Pancreas (tissue), 10 donors: ENCODE measurements around the gene UBR7. TPM values are rescaled to one million over a fixed set of nuclear protein-coding genes. Genes with fewer than 3 reads are reported as not detected.

Experiments
- ATAC-seq, 4 donors: fragments of 200-7000 bp; cut with Tn5 transposase; one replicate each; pipeline versions ENCODE4 v1.8.0 to v1.9.1; 2020; ENCODE audit warnings: mild to moderate bottlenecking in 4 of 4, moderate library complexity in 4 of 4
- DNase-seq, 6 donors: peaks; one replicate each; pipeline ENCODE4 v3.0.0-alpha.2; 2020
- FAIRE-seq: peaks from 2 replicates; lab custom pipeline; 2012; peaks lifted over from hg19 to GRCh38; lab: Jason Lieb, UNC
- H3K27ac ChIP-seq, 4 donors: fragments of 200-600 bp; sonication (generic); 1 replicate in 3 of 4; 2 replicates in 1 of 4; pipeline versions ENCODE4 v1.5.0 to v1.8.0; 2020
- H3K27me3 ChIP-seq, 4 donors: fragments of 200-600 bp; one replicate each; pipeline ENCODE4 v1.8.0; 2021
- H3K36me3 ChIP-seq, 3 donors: fragments of 200-600 bp; sonication (generic) in 1 of 3; one replicate each; pipeline versions ENCODE4 v1.5.0 to v1.8.0; 2020 to 2021
- H3K4me1 ChIP-seq, 3 donors: fragments of 200-600 bp; one replicate each; pipeline ENCODE4 v1.8.0; 2021
- H3K4me3 ChIP-seq, 4 donors: fragments of 200-600 bp; sonication (generic) in 2 of 4; one replicate each; pipeline versions ENCODE4 v1.5.0 to v1.8.0; 2020 to 2021
- H3K9me3 ChIP-seq, 4 donors: fragments of 200-600 bp; one replicate each; pipeline ENCODE4 v1.8.0; 2021
- WGBS, 2 donors: extraction: QIAGEN DNeasy Blood & Tissue Kit; methylation state at CpG; one replicate each; pipeline ENCODE4 v1.1.7; 2013; 5-methylcytosine and 5-hydroxymethylcytosine counted together
- intact Hi-C, 3 donors: fragments of 100-400 bp; cut with DNase I; formaldehyde crosslinking; loops; one replicate each; pipeline versions ENCODE4 v1.11.1 to v1.14.2; 2022
- polyA plus RNA-seq, 2 donors: library from polyadenylated mRNA; stranded (reverse); fragments of 200-250 nt; gene quantifications; one replicate each; pipeline ENCODE4 v1.2.3, GENCODE V29; 2013
- total RNA-seq, 6 donors: library from RNA; stranded (reverse); fragmentation: NEBNext Ultra II Directional in 4 of 6; extraction: Animal tissue kit (Norgen Biotek cat#: 25700) in 4 of 6; gene quantifications; one replicate each; pipeline versions ENCODE4 v1.2.1 to v1.2.4, GENCODE V29; 2021 to 2023
- TF ChIP-seq, protein P1 (sequence below), 4 donors: fragments of 200-600 bp; sonication (generic) in 3 of 4; IDR thresholded peaks; one replicate each; pipeline versions ENCODE4 v1.5.0 to v1.8.0; 2021; ENCODE audit warnings: antibody characterized with exemption in 4 of 4
- donor health status: healthy with polysubstance abuse.
- donor health status: DM: no; HTN: no; CAD: no; lungs with moderate emphysema.
- donor health status: DM: no; HTN: no; CAD: no.
- donor health status: control.
- donor health status: control.
- donor health status: Bipolar disorder and iron deficiency.
- donor health status: DM: yes; HTN: yes; CAD: no.
- donor health status: DM: no; HTN: no; CAD: no.
- donor health status: DM: no; HTN: no; CAD: no.
- donor health status: DM: yes; HTN: yes; CAD: no.

UBR7 gene
- total and polyA plus RNA-seq, 8 donors = 5.5 to 17.6 (median 11.9) TPM

DNA sequence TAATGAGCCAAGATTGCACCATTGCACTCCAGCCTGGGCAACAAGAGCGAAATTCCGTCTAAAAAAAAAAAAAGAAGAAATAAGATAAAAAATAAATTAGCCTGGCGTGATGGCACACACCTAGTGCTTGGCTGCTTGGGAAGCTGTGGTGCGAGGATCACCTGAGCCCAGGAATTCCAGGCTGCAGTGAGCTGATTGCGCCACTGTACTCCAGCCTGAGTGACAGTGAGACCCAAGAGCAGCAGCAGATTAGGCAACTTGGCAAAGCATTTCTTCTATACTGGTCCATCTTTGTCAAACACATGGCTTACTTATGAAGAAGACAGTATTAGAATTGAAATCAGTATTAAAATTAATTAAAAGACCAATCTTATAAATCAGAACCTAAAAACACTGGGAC lies 6.5 kb upstream of the UBR7 start:
- FAIRE-seq (no peak), DNase-seq (no peak), ATAC-seq (no peak)
- H3K9me3 ChIP-seq = no peaks in the 10 kb centered on the region
- H3K4me3 ChIP-seq = no peak overlapping the region
- intact Hi-C loops = no loop called here
- H3K4me1 ChIP-seq = peaks cover 0 to 4% (median 1%) of the 10 kb centered on the region in 3 donors
- WGBS, 2 donors = 87 to 90% methylated on average over 5 of the region's 5 CpGs
- H3K27ac ChIP-seq = no peak overlapping the region
- TF ChIP-seq, protein P1, sequence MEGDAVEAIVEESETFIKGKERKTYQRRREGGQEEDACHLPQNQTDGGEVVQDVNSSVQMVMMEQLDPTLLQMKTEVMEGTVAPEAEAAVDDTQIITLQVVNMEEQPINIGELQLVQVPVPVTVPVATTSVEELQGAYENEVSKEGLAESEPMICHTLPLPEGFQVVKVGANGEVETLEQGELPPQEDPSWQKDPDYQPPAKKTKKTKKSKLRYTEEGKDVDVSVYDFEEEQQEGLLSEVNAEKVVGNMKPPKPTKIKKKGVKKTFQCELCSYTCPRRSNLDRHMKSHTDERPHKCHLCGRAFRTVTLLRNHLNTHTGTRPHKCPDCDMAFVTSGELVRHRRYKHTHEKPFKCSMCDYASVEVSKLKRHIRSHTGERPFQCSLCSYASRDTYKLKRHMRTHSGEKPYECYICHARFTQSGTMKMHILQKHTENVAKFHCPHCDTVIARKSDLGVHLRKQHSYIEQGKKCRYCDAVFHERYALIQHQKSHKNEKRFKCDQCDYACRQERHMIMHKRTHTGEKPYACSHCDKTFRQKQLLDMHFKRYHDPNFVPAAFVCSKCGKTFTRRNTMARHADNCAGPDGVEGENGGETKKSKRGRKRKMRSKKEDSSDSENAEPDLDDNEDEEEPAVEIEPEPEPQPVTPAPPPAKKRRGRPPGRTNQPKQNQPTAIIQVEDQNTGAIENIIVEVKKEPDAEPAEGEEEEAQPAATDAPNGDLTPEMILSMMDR (IDR thresholded peaks at IDR 0.05) = no peak
- no peaks in the 10 kb centered on the region for H3K36me3 ChIP-seq
- H3K27me3 ChIP-seq = no peaks in the 10 kb centered on the region

DNA sequence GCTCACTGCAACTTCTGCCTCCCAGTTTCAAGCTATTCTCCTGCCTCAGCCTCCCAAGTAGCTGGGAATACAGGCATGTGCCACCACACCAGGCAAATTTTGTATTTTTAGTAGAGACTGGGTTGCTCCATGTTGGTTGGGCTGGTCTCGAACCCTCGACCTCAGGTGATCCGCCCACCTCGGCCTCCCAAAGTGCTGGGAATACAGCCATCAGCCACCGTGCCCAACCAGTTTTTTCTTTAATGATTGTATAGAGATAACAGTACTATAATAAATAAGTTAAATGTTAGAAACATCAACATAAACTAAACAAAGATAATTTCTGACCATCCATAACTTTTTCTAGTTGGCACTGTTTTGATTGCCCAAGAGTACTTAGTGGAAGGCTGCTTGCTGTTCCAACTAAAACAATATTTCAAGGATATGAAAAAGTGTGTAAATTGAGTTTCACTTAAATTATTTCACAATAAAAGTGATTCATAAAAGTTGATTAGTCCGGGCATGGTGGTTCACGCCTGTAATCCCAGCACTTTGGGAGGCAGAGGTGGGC lies 5.8 kb upstream of the UBR7 start:
- FAIRE-seq = no peak
- DNase-seq = no peak
- no peaks in the 10 kb centered on the region for H3K36me3 ChIP-seq
- TF ChIP-seq, protein P1 (IDR thresholded peaks at IDR 0.05) = no peak
- H3K9me3 ChIP-seq = no peaks in the 10 kb centered on the region
- WGBS, 2 donors = 50 to 60% methylated on average over 7 of the region's 7 CpGs
- intact Hi-C loops = no loop called here
- peak in 1 of 4 donors; percentile 38 for ATAC-seq
- peaks cover 0 to 8% (median 8%) of the 10 kb centered on the region in 3 donors for H3K4me1 ChIP-seq
- H3K27ac ChIP-seq = no peak overlapping the region
- H3K4me3 ChIP-seq = no peak overlapping the region
- H3K27me3 ChIP-seq = no peaks in the 10 kb centered on the region

DNA sequence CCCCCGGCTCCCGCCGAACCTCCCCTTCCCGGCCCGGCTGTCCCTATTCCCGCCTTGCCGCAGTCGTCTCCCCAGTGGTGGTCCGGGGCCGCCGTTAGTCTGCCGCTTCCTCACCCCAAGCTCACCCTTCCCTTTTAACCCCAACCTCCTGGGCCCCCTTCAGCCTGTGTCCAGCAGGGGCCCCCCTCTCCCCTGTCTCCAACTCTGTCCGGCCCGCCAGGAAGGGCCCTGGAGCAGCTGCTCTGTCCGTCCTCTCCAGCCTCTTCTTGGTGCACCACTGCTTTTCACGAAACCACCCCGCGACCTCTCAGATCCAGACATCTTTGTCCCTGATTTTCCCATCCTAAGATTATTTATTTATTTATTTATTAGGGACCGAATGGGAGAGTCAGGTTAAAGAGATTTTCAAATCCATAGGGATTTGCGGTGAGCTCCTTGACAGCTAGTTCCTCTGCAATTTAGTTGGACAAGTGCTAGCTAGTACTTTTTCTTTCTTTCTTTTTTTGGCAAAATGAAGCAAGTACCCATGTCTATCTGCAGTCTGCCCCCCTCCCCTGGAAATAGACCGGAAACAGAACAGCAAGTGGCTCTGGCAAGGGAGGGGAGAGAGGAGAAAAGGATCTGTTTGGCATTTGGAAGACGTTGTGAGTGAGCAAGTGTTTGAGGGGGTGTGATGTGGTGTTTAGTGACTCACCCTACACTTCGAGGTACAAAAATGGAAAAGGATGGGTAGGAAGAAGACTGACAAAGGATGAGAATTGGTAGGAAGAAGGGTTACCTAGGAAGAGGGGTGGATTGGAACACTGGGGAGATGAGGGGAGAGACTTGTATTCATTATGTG lies 632 bp downstream of the UBR7 start:
- peak overlapping the region; percentile 76 to 82 (median 80) for H3K27ac ChIP-seq
- H3K9me3 ChIP-seq = no peaks in the 10 kb centered on the region
- H3K27me3 ChIP-seq = no peaks in the 10 kb centered on the region
- DNase-seq (peak in 5 of 6 donors; percentile 40 to 77 (median 63)), FAIRE-seq (no peak), ATAC-seq (peak; percentile 60 to 80 (median 76))
- peaks cover 0 to 1% (median 0%) of the 10 kb centered on the region in 3 donors for H3K36me3 ChIP-seq
- intact Hi-C loops = no loop called here
- peak overlapping the region; percentile 83 to 88 (median 87) for H3K4me3 ChIP-seq
- TF ChIP-seq, protein P1 (IDR thresholded peaks at IDR 0.05) = no peak
- peaks cover 0 to 30% (median 19%) of the 10 kb centered on the region in 3 donors for H3K4me1 ChIP-seq
- 1% methylated on average over 18 to 23 of the region's 23 CpGs for WGBS, 2 donors

DNA sequence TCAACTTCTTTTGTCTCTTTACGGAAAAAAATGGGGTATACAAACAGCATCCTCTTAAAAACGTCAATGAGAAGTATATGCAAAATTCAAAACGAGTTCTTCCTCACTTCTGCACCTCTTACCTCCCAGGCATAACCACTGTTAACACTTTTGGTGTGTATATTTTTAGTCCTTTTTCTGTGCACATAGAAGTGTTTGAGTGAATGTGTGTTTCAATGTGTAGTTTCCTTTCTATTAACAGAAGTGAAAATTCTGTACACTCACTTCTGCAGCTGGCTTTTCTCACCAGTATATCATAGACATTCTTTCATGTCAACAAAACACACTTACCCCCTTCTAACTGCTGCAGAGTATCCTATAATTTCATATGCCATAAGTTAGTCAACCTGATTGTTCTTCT lies 5.4 kb downstream of the UBR7 start:
- Histone ChIP-seq H3K27ac (no peak overlapping the region), H3K4me3 (no peak overlapping the region), H3K9me3 (no peaks in the 10 kb centered on the region), H3K4me1 (peaks cover 0 to 26% (median 24%) of the 10 kb centered on the region in 3 donors), H3K36me3 (peaks cover 0 to 13% (median 8%) of the 10 kb centered on the region in 3 donors), H3K27me3 (no peaks in the 10 kb centered on the region)
- DNase-seq (no peak), FAIRE-seq (no peak), ATAC-seq (no peak)
- TF ChIP-seq, protein P1 (IDR thresholded peaks at IDR 0.05) = no peak
- WGBS, 2 donors = 54 to 55% methylated on average over 3 of the region's 3 CpGs
- intact Hi-C loops = loop anchor here in 1 of 3 donors (10.0 kb wide), 1 partner anchor 98 kb away; the partner anchor contains the start of gene ITPK1
